HepG2 (cell line): Measurements from ENCODE around the gene CFAP100. TPM values are rescaled to one million over a fixed set of nuclear protein-coding genes. Genes with fewer than 3 reads are reported as not detected.

Experiments
- ATAC-seq: fragments of 200-7000 bp; cut with Tn5 transposase; 3 replicates; pipeline ENCODE4 v1.9.1; 2020; ENCODE audit warnings: mild to moderate bottlenecking, moderate library complexity
- BruUV-seq: library from RNA; stranded (reverse); fragments of 400-500 nt; replicated peaks from 2 replicates; lab custom pipeline; 2021; lab: Mats Ljungman, UMichigan
- CTCF ChIA-PET: fragments of 300-600 bp; formaldehyde crosslinking; extraction: SDS; loops from one replicate; lab custom pipeline; 2021; ENCODE audit warnings: low total read pairs, inconsistent platforms, low intra/inter-chr PET ratio; lab: Yijun Ruan, JAX
- POLR2A ChIA-PET: fragments of 350-600 bp; sonication (Branson Sonifier 250); formaldehyde crosslinking; loops from one replicate; lab custom pipeline; 2020; ENCODE audit warnings: antibody characterized with exemption, inconsistent platforms; lab: Yijun Ruan, JAX
- DNase-seq: peaks from one replicate; pipeline ENCODE4 v3.0.0-alpha.2; 2015; ENCODE audit warnings: low spot score
- FAIRE-seq: peaks from 3 replicates; lab custom pipeline; 2011; peaks lifted over from hg19 to GRCh38; lab: Jason Lieb, UNC
- H2AFZ ChIP-seq: one replicate; pipeline ENCODE4 v1.6.1; 2011; ENCODE audit warnings: low read length, inconsistent platforms
- H3K27ac ChIP-seq: fragments of 300-600 bp; 3 replicates; pipeline ENCODE4 v1.8.0; 2011; ENCODE audit warnings: mixed run types, mild to moderate bottlenecking, mixed read lengths, low read length, inconsistent platforms; ENCODE audit not compliant: insufficient read depth; ENCODE audit errors: extremely low read length
- H3K27me3 ChIP-seq, 2 experiments: fragments of 200-600 bp in 1 of 2; 2 replicates in 1 of 2; 3 replicates in 1 of 2; pipeline versions ENCODE4 v1.6.0 to v1.8.0; 2011; ENCODE audit warnings: low read length in 2 of 2, mild to moderate bottlenecking in 2 of 2, moderate library complexity in 2 of 2, inconsistent platforms in 1 of 2; ENCODE audit not compliant: insufficient read depth in 2 of 2, control insufficient read depth in 1 of 2
- H3K36me3 ChIP-seq, 2 experiments: fragments of 200-600 bp in 1 of 2; replicated peaks in 1 of 2; 2 replicates in 1 of 2; 3 replicates in 1 of 2; pipeline versions ENCODE4 v1.5.1 to v1.8.0; 2011; ENCODE audit warnings: low read length in 2 of 2, inconsistent platforms in 1 of 2; ENCODE audit not compliant: insufficient read depth in 2 of 2, control insufficient read depth in 1 of 2
- H3K4me1 ChIP-seq: 2 replicates; pipeline ENCODE4 v1.5.1; 2012; ENCODE audit warnings: low read length, inconsistent platforms; ENCODE audit not compliant: insufficient read depth
- H3K4me2 ChIP-seq: 2 replicates; pipeline ENCODE4 v1.6.0; 2011; ENCODE audit warnings: low read depth, low read length, inconsistent platforms
- H3K4me3 ChIP-seq, 3 experiments: fragments of 200-600 bp in 1 of 3; sonication (generic), shearing (Covaris generic) in 1 of 3; replicated peaks in 1 of 3; 2 replicates each; pipeline ENCODE4 v1.5.1; 2011 to 2016; ENCODE audit warnings: low read length in 3 of 3, inconsistent platforms in 2 of 3, low read depth in 2 of 3, mild to moderate bottlenecking in 2 of 3, control low read depth in 1 of 3, mixed read lengths in 1 of 3; ENCODE audit not compliant: insufficient read depth in 1 of 3
- H3K79me2 ChIP-seq: one replicate; pipeline ENCODE4 v1.6.1; 2011; ENCODE audit warnings: low read length, inconsistent platforms; ENCODE audit not compliant: insufficient read depth
- H3K9ac ChIP-seq: 2 replicates; pipeline ENCODE4 v1.6.0; 2011; ENCODE audit warnings: mild to moderate bottlenecking, low read depth, low read length, inconsistent platforms; ENCODE audit not compliant: insufficient read depth
- H3K9me3 ChIP-seq: 2 replicates; pipeline ENCODE4 v1.5.1; 2012; ENCODE audit warnings: mild to moderate bottlenecking, low read length
- H4K20me1 ChIP-seq: 2 replicates; pipeline ENCODE4 v1.6.0; 2011; ENCODE audit warnings: inconsistent platforms, mild to moderate bottlenecking, low read length, moderate library complexity; ENCODE audit not compliant: insufficient read depth
- REL ChIP-seq: sonication (generic); formaldehyde crosslinking; conservative IDR thresholded peaks from 2 replicates; pipeline ENCODE4 v1.8.0; 2022; ENCODE audit warnings: mild to moderate bottlenecking, missing genetic modification reagents, moderate library complexity
- ZBTB46 ChIP-seq: sonication (generic); formaldehyde crosslinking; IDR thresholded peaks from 2 replicates; pipeline ENCODE4 v1.4.0; 2020; ENCODE audit warnings: mild to moderate bottlenecking, missing genetic modification reagents, borderline replicate concordance
- ZFP36 ChIP-seq: fragments of 150-350 bp; IDR thresholded peaks from 2 replicates; pipeline ENCODE4 v1.6.1; 2018; ENCODE audit warnings: borderline replicate concordance, low read length, low read depth; ENCODE audit not compliant: partially characterized antibody
- ZNF570 ChIP-seq: sonication (generic); formaldehyde crosslinking; IDR thresholded peaks from 2 replicates; pipeline ENCODE4 v1.4.0; 2020; ENCODE audit warnings: mild to moderate bottlenecking, missing genetic modification reagents, borderline replicate concordance
- WGBS: methylation state at CpG from one replicate; pipeline ENCODE4 v1.1.6; 2017; ENCODE audit warnings: low lambda C conversion rate; 5-methylcytosine and 5-hydroxymethylcytosine counted together
- in situ Hi-C: cut with HindIII; loops from 2 replicates; pipeline ENCODE4 v1.10.0; 2017; ENCODE audit warnings: low pct_unique_long_range_greater_than_20kb; ENCODE audit not compliant: extremely low pct_ligation_motif_present
- intact Hi-C: fragments of 100-400 bp; cut with micrococcal nuclease; formaldehyde crosslinking; loops from one replicate; pipeline ENCODE4 v1.10.0; 2022; ENCODE audit not compliant: unreplicated experiment
- polyA plus RNA-seq, 8 experiments: library from polyadenylated mRNA; depleted of rRNA in 3 of 8; stranded (reverse) in 7 of 8; unstranded in 1 of 8; fragments of >200 nt; fragmentation: Illumina TruSeq in 4 of 8; extraction: Trizol in 4 of 8; gene quantifications; 2 replicates each; pipeline versions ENCODE4 v1.2.1 to v1.2.3, GENCODE V29; 2011 to 2016; ENCODE audit warnings: low read depth in 4 of 8, missing spikeins in 1 of 8, mixed read lengths in 1 of 8; ENCODE audit not compliant: insufficient read depth in 1 of 8
- total RNA-seq, 5 experiments: library from RNA; depleted of rRNA; stranded (reverse); fragments of >200 nt; fragmentation: Illumina TruSeq; extraction: Trizol; gene quantifications; 2 replicates each; pipeline ENCODE4 v1.2.3, GENCODE V29; 2016; ENCODE audit warnings: low read depth in 1 of 5
- TF ChIP-seq, protein P1 (sequence below), 2 experiments: fragments of 450-650 bp in 1 of 2; sonication (generic) in 1 of 2; formaldehyde crosslinking in 1 of 2; IDR thresholded peaks; 2 replicates each; pipeline versions ENCODE4 v1.6.1 to v1.8.0; 2016 to 2022; ENCODE audit warnings: antibody characterized with exemption in 1 of 2, mild to moderate bottlenecking in 1 of 2, missing genetic modification reagents in 1 of 2
- TF ChIP-seq, protein P2 (sequence below), 2 experiments: fragments of 450-650 bp in 1 of 2; sonication (generic) in 1 of 2; formaldehyde crosslinking; IDR thresholded peaks; 2 replicates each; pipeline versions ENCODE4 v1.5.0 to v1.8.0; 2020 to 2022; ENCODE audit warnings: mild to moderate bottlenecking in 1 of 2, missing genetic modification reagents in 1 of 2
- TF ChIP-seq, protein P3 (sequence below): sonication (generic); formaldehyde crosslinking; IDR thresholded peaks from 2 replicates; pipeline ENCODE4 v1.4.0; 2020; ENCODE audit warnings: low read depth, mild to moderate bottlenecking, missing genetic modification reagents
- TF ChIP-seq, protein P4 (sequence below): sonication (generic); formaldehyde crosslinking; IDR thresholded peaks from 2 replicates; pipeline ENCODE4 v1.8.0; 2022; ENCODE audit warnings: missing genetic modification reagents, mild to moderate bottlenecking, borderline replicate concordance

CFAP100 gene
- total and polyA plus RNA-seq, 2 of the 13 experiments (the other 11 are each of a cell fraction or from before 2014, with no cell fraction given), result 0.32 TPM; not detected in 1

- no peak overlapping the region for H3K9ac ChIP-seq
- no peak for TF ChIP-seq REL (CRISPR knock-in tag)
- TF ChIP-seq, protein P1, sequence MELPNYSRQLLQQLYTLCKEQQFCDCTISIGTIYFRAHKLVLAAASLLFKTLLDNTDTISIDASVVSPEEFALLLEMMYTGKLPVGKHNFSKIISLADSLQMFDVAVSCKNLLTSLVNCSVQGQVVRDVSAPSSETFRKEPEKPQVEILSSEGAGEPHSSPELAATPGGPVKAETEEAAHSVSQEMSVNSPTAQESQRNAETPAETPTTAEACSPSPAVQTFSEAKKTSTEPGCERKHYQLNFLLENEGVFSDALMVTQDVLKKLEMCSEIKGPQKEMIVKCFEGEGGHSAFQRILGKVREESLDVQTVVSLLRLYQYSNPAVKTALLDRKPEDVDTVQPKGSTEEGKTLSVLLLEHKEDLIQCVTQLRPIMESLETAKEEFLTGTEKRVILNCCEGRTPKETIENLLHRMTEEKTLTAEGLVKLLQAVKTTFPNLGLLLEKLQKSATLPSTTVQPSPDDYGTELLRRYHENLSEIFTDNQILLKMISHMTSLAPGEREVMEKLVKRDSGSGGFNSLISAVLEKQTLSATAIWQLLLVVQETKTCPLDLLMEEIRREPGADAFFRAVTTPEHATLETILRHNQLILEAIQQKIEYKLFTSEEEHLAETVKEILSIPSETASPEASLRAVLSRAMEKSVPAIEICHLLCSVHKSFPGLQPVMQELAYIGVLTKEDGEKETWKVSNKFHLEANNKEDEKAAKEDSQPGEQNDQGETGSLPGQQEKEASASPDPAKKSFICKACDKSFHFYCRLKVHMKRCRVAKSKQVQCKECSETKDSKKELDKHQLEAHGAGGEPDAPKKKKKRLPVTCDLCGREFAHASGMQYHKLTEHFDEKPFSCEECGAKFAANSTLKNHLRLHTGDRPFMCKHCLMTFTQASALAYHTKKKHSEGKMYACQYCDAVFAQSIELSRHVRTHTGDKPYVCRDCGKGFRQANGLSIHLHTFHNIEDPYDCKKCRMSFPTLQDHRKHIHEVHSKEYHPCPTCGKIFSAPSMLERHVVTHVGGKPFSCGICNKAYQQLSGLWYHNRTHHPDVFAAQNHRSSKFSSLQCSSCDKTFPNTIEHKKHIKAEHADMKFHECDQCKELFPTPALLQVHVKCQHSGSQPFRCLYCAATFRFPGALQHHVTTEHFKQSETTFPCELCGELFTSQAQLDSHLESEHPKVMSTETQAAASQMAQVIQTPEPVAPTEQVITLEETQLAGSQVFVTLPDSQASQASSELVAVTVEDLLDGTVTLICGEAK (IDR thresholded peaks at IDR 0.05), result no peak
- TF ChIP-seq, protein P1 (CRISPR knock-in tag; IDR thresholded peaks at IDR 0.05), result no peak
- no peak for TF ChIP-seq ZFP36
- TF ChIP-seq ZNF570, result no peak
- TF ChIP-seq, protein P2, sequence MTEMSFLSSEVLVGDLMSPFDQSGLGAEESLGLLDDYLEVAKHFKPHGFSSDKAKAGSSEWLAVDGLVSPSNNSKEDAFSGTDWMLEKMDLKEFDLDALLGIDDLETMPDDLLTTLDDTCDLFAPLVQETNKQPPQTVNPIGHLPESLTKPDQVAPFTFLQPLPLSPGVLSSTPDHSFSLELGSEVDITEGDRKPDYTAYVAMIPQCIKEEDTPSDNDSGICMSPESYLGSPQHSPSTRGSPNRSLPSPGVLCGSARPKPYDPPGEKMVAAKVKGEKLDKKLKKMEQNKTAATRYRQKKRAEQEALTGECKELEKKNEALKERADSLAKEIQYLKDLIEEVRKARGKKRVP (CRISPR knock-in tag; IDR thresholded peaks at IDR 0.05), result no peak
- TF ChIP-seq, protein P3, sequence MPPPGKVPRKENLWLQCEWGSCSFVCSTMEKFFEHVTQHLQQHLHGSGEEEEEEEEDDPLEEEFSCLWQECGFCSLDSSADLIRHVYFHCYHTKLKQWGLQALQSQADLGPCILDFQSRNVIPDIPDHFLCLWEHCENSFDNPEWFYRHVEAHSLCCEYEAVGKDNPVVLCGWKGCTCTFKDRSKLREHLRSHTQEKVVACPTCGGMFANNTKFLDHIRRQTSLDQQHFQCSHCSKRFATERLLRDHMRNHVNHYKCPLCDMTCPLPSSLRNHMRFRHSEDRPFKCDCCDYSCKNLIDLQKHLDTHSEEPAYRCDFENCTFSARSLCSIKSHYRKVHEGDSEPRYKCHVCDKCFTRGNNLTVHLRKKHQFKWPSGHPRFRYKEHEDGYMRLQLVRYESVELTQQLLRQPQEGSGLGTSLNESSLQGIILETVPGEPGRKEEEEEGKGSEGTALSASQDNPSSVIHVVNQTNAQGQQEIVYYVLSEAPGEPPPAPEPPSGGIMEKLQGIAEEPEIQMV, result no peak
- no peak for TF ChIP-seq ZBTB46 (CRISPR knock-in tag)
- TF ChIP-seq, protein P4, sequence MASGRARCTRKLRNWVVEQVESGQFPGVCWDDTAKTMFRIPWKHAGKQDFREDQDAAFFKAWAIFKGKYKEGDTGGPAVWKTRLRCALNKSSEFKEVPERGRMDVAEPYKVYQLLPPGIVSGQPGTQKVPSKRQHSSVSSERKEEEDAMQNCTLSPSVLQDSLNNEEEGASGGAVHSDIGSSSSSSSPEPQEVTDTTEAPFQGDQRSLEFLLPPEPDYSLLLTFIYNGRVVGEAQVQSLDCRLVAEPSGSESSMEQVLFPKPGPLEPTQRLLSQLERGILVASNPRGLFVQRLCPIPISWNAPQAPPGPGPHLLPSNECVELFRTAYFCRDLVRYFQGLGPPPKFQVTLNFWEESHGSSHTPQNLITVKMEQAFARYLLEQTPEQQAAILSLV (CRISPR knock-in tag), result no peak
These were observed 54.9 kb downstream of the CFAP100 start for GRCh38 chr3:126449621-126450051.

More at GRCh38 chr3:126449621-126450051, 54.9 kb downstream of the CFAP100 start:
- in situ Hi-C loops, result no loop called here
- H3K4me3 ChIP-seq, result no peak overlapping the region
- no TSS peak for BruUV-seq
- FAIRE-seq (no peak), ATAC-seq (no peak), DNase-seq (no peak)
- H2AFZ ChIP-seq, result no peak overlapping the region
- ChIA-PET CTCF (no interaction called here), POLR2A (no interaction called here)
- no peak overlapping the region for H3K27ac ChIP-seq
- H3K27me3 ChIP-seq, result no peaks in the 10 kb centered on the region
- no peak overlapping the region for H3K4me2 ChIP-seq
- H3K79me2 ChIP-seq, result peaks cover 2% of the 10 kb centered on the region
- peaks cover 17% of the 10 kb centered on the region for H3K4me1 ChIP-seq
- no peaks in the 10 kb centered on the region for H3K9me3 ChIP-seq
- 0 out of 2 replicates have a peak, but pooled peaks cover 3% of the 10 kb centered on the region for H4K20me1 ChIP-seq
- intact Hi-C loops, result no loop called here
- peaks cover 14 to 66% of the 10 kb centered on the region in 2 experiments; a peak in 4 of 5 replicates for H3K36me3 ChIP-seq
- 89% methylated on average over 9 of the region's 11 CpGs for WGBS
